Retinal pigment epithelial cell (primary cell): ENCODE data around the gene EXD2.
"Not testable (repeated sequence)": the region's sequence is repeated elsewhere in the genome, so short reads cannot be mapped to it uniquely, and the experiment has no call there.

Experiments used
- DNase-seq: peaks from one replicate; pipeline ENCODE4 v3.0.0-alpha.2; 2010; ENCODE audit warnings: low read depth
- H3K4me3 ChIP-seq: 2 replicates; pipeline ENCODE4 v1.5.1; 2011; ENCODE audit warnings: mild to moderate bottlenecking, low read length, control low read depth, moderate library complexity
- CTCF ChIP-seq: conservative IDR thresholded peaks from 2 replicates; pipeline ENCODE4 v1.5.1; 2011; ENCODE audit warnings: low read depth, low read length, control low read depth, inconsistent platforms

EXD2 gene

GRCh38 chr14:69152181-69152901 is 39.0 kb upstream of the EXD2 start:
- H3K4me3 ChIP-seq, result peak overlapping the region; percentile 89
- no peak for TF ChIP-seq CTCF
- no peak for DNase-seq

GRCh38 chr14:69152902-69153151 is 38.5 kb upstream of the EXD2 start, which contains the start of gene DCAF5:
TSS of gene DCAF5 (minus strand) at chr14:69153119. CDS start at chr14:69152978, 141 bp downstream.
- peak within 1 kb of the TSS; percentile 89 for H3K4me3 ChIP-seq
- no peak for DNase-seq
- TF ChIP-seq CTCF, result no peak

- peak overlapping the region; percentile 89 for H3K4me3 ChIP-seq
- no peak for TF ChIP-seq CTCF
- peak; percentile 73 for DNase-seq
These were observed 38.0 kb upstream of the EXD2 start for GRCh38 chr14:69153152-69153872.

- DNase-seq, result no peak
- no peak for TF ChIP-seq CTCF
- peak overlapping the region; percentile 89 for H3K4me3 ChIP-seq
These were observed 37.4 kb upstream of the EXD2 start for GRCh38 chr14:69153873-69154270.

- no peak overlapping the region for H3K4me3 ChIP-seq
- DNase-seq, result peak; percentile 53
- peak; percentile 18 for TF ChIP-seq CTCF
These were observed 36.5 kb upstream of the EXD2 start for GRCh38 chr14:69154779-69155178.

- no peak for TF ChIP-seq CTCF
- H3K4me3 ChIP-seq, result no peak overlapping the region
- DNase-seq, result no peak
These were observed 35.1 kb upstream of the EXD2 start for GRCh38 chr14:69156224-69156623.

- no peak for DNase-seq
- H3K4me3 ChIP-seq, result no peak overlapping the region
- no peak for TF ChIP-seq CTCF
These were observed 29.7 kb upstream of the EXD2 start for GRCh38 chr14:69161590-69161989.

GRCh38 chr14:69165787-69166186 is 25.5 kb upstream of the EXD2 start:
- not testable (repeated sequence) for DNase-seq, H3K4me3 ChIP-seq
